Fibroblast of the aortic adventitia (primary cell): ENCODE results near the gene GJE1. TPM values are rescaled to one million over a fixed set of nuclear protein-coding genes. Genes with fewer than 3 reads are reported as not detected.
A peak's percentile ranks its signal among the peaks of the same experiment; 100 is the strongest.
"Not testable (repeated sequence)": the region's sequence is repeated elsewhere in the genome, so short reads cannot be mapped to it uniquely, and the experiment has no call there.

Source experiments
- DNase-seq: peaks from one replicate; pipeline ENCODE4 v3.0.0-alpha.2; 2010; ENCODE audit warnings: low read depth
- H3K4me3 ChIP-seq: 2 replicates; pipeline ENCODE4 v1.5.1; 2011; ENCODE audit warnings: low read depth, mild to moderate bottlenecking, control low read depth, low read length, moderate library complexity
- total RNA-seq: library from RNA; depleted of rRNA; stranded (reverse); fragments of >200 nt; gene quantifications from 2 replicates; pipeline ENCODE4 v1.2.3, GENCODE V29; 2012; ENCODE audit warnings: low replicate concordance
- TF ChIP-seq, protein P1 (sequence below): IDR thresholded peaks from 2 replicates; pipeline ENCODE4 v1.5.1; 2011; ENCODE audit warnings: mild to moderate bottlenecking, low read length, control low read depth, inconsistent platforms; ENCODE audit not compliant: insufficient read depth

Gene GJE1
- total RNA-seq = not detected in 2 replicates

GRCh38 chr6:142132625-142133024 lies at the start of gene GJE1:
GJE1 (plus strand) TSS chr6:142132925; CDS start chr6:142133159, 234 bp downstream.
- H3K4me3 ChIP-seq = no peak within 1 kb of the TSS
- TF ChIP-seq, protein P1, sequence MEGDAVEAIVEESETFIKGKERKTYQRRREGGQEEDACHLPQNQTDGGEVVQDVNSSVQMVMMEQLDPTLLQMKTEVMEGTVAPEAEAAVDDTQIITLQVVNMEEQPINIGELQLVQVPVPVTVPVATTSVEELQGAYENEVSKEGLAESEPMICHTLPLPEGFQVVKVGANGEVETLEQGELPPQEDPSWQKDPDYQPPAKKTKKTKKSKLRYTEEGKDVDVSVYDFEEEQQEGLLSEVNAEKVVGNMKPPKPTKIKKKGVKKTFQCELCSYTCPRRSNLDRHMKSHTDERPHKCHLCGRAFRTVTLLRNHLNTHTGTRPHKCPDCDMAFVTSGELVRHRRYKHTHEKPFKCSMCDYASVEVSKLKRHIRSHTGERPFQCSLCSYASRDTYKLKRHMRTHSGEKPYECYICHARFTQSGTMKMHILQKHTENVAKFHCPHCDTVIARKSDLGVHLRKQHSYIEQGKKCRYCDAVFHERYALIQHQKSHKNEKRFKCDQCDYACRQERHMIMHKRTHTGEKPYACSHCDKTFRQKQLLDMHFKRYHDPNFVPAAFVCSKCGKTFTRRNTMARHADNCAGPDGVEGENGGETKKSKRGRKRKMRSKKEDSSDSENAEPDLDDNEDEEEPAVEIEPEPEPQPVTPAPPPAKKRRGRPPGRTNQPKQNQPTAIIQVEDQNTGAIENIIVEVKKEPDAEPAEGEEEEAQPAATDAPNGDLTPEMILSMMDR = no peak
- no peak for DNase-seq

DNA sequence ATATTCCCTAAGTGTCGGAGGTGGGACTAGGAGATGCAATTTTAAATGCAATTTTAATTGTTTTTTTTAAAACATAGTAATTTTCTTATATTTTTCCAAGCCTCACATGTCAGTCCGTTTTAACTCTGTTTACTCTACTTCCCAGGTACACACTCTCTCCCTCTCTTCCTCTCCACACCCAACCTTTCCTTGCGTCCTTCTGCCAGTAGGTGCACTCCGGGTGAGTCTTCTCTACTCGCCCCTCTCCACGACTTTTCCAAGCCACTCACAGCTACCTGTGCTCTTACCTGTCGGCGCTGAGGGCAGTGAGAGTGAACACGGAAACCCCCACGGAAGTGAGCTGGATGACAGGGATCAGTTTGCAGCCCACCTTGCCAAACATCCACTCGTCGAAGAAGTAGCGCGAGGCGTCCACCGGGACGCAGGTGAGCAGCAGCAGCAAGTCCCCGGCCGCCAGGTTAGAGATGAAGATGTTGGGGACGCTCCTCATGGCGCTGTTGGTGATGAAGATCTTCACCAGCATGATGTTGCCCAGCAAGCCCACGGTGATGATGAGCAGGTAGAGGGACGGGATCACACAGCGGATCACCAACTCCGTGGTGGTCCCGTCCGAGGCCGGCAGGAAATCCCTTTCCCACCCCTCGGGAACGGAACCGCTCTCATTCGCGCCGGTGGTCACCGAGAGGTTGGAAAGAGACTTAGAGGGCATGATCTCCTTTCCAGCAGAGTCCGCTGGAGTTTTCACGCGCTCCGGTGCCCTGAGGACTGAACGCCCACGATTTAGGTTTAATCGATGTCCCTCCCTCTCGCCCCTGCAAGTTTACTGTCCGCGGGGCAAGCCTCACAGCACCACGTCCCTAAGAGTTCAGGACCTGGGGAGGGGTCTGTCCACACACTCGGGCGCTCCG lies 44.5 kb upstream of the GJE1 start:
- H3K4me3 ChIP-seq = no peak overlapping the region
- DNase-seq = no peak
- TF ChIP-seq, protein P1 = no peak

- TF ChIP-seq, protein P1 = no peak
- no peak overlapping the region for H3K4me3 ChIP-seq
- peak; percentile 15 for DNase-seq
Observed at GRCh38 chr6:142088858-142089216, 43.9 kb upstream of the GJE1 start.

DNA sequence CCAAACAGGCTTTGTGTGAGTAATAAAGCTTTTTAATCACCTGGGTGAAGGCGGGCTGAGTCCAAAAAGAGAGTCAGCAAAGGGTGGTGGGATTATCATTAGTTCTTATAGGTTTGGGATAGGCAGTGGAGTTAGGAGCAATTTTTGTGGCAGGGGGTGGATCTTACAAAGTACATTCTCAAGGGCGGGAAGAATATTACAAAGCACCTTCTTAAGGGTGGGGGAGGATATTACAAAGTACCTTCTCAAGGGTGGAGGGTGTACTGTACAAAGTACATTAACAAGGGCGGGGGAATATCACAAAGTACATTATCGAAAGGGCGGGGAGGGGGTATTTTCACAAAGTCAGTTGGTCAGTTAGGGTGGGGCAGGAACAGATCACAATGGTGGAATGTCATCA lies 27.9 kb upstream of the GJE1 start:
- not testable (repeated sequence) for DNase-seq, H3K4me3 ChIP-seq

- H3K4me3 ChIP-seq, DNase-seq: not testable (repeated sequence)
Observed at GRCh38 chr6:142110820-142111219, 21.9 kb upstream of the GJE1 start.

GRCh38 chr6:142112451-142113061 lies 20.2 kb upstream of the GJE1 start:
- H3K4me3 ChIP-seq = no peak overlapping the region
- peak; percentile 86 for DNase-seq
- TF ChIP-seq, protein P1 = peak; percentile 78

GRCh38 chr6:142117366-142117765 lies 15.4 kb upstream of the GJE1 start:
- H3K4me3 ChIP-seq = no peak overlapping the region
- no peak for DNase-seq
- TF ChIP-seq, protein P1 = no peak
